SK-N-SH (cell line): ENCODE results near the gene TRIM29. TPM values are rescaled to one million over a fixed set of nuclear protein-coding genes. Genes with fewer than 3 reads are reported as not detected.

Source experiments
- CTCF ChIA-PET: fragments of 300-600, 350-600 bp; formaldehyde crosslinking; extraction: SDS; loops from one replicate; lab custom pipeline; 2021; lab: Yijun Ruan, JAX
- POLR2A ChIA-PET: fragments of 350-600 bp; sonication (Branson Sonifier 250); formaldehyde crosslinking; extraction: SDS; loops from one replicate; lab custom pipeline; 2020; ENCODE audit warnings: antibody characterized with exemption, inconsistent platforms; lab: Yijun Ruan, JAX
- DNase-seq: peaks from one replicate; pipeline ENCODE4 v3.0.0; 2012
- H2AFZ ChIP-seq: fragments of 200-600 bp; sonication (generic); 2 replicates; pipeline ENCODE4 v1.8.1; 2016; ENCODE audit warnings: antibody characterized with exemption, mild to moderate bottlenecking, low read depth
- H3F3A ChIP-seq: fragments of 200-600 bp; sonication (generic); replicated peaks from 2 replicates; pipeline ENCODE3; 2016; ENCODE audit warnings: antibody characterized with exemption, mild to moderate bottlenecking; ENCODE audit not compliant: insufficient read depth
- H3K27ac ChIP-seq, 2 experiments: fragments of 200-500 bp in 1 of 2; fragments of 200-600 bp in 1 of 2; sonication (Bioruptor generic) in 1 of 2; sonication (generic), shearing (Covaris generic) in 1 of 2; 2 replicates each; pipeline versions ENCODE4 v1.5.1 to v1.6.1; 2014 to 2016; ENCODE audit warnings: low read depth in 2 of 2, inconsistent platforms in 1 of 2, low read length in 1 of 2, mild to moderate bottlenecking in 1 of 2, mixed read lengths in 1 of 2
- H3K27me3 ChIP-seq: fragments of 200-600 bp; sonication (generic), shearing (Covaris generic); 2 replicates; pipeline ENCODE4 v1.6.1; 2016; ENCODE audit warnings: mixed run types; ENCODE audit not compliant: insufficient read depth
- H3K36me3 ChIP-seq, 2 experiments: fragments of 200-500 bp in 1 of 2; fragments of 200-600 bp in 1 of 2; sonication (Bioruptor generic) in 1 of 2; sonication (generic) in 1 of 2; replicated peaks in 1 of 2; 2 replicates each; pipeline versions ENCODE3 to v1.5.1; 2014 to 2016; ENCODE audit warnings: low read length in 1 of 2, mild to moderate bottlenecking in 1 of 2; ENCODE audit not compliant: insufficient read depth in 2 of 2, control insufficient read depth in 1 of 2
- H3K4me1 ChIP-seq, 2 experiments: fragments of 200-500 bp in 1 of 2; fragments of 200-600 bp in 1 of 2; sonication (Bioruptor generic) in 1 of 2; sonication (generic), shearing (Covaris generic) in 1 of 2; 2 replicates each; pipeline versions ENCODE4 v1.5.1 to v1.6.1; 2014 to 2016; ENCODE audit warnings: low read depth in 1 of 2, low read length in 1 of 2, mixed run types in 1 of 2; ENCODE audit not compliant: insufficient read depth in 2 of 2, control insufficient read depth in 1 of 2
- H3K4me2 ChIP-seq: fragments of 200-600 bp; sonication (generic), shearing (Covaris generic); 2 replicates; pipeline ENCODE4 v1.6.1; 2017; ENCODE audit warnings: mixed run types
- H3K4me3 ChIP-seq, 2 experiments: fragments of 200-500 bp in 1 of 2; fragments of 200-600 bp in 1 of 2; sonication (Bioruptor generic) in 1 of 2; sonication (generic), shearing (Covaris generic) in 1 of 2; 2 replicates each; pipeline versions ENCODE4 v1.5.1 to v1.8.1; 2014 to 2016; ENCODE audit warnings: low read depth in 2 of 2, inconsistent platforms in 1 of 2, low read length in 1 of 2, mild to moderate bottlenecking in 1 of 2, mixed read lengths in 1 of 2, moderate library complexity in 1 of 2
- H3K79me2 ChIP-seq: fragments of 200-600 bp; sonication (generic); 2 replicates; pipeline ENCODE4 v1.8.1; 2017; ENCODE audit warnings: mild to moderate bottlenecking; ENCODE audit not compliant: insufficient read depth
- H3K9ac ChIP-seq: fragments of 200-600 bp; sonication (generic); 2 replicates; pipeline ENCODE4 v1.6.1; 2017; ENCODE audit warnings: mixed run types
- H3K9me2 ChIP-seq: fragments of 200-600 bp; sonication (generic); 2 replicates; pipeline ENCODE4 v1.6.1; 2017; ENCODE audit warnings: mixed run types
- H3K9me3 ChIP-seq: fragments of 200-600 bp; sonication (generic); 2 replicates; pipeline ENCODE4 v1.6.1; 2017; ENCODE audit warnings: mixed run types, mild to moderate bottlenecking, moderate library complexity
- H4K20me1 ChIP-seq: fragments of 200-600 bp; sonication (generic); 2 replicates; pipeline ENCODE4 v1.6.1; 2017; ENCODE audit warnings: mild to moderate bottlenecking, mixed run types; ENCODE audit not compliant: insufficient read depth
- CHD2 ChIP-seq: fragments of 150-350 bp; IDR thresholded peaks from 2 replicates; pipeline ENCODE4 v1.6.1; 2018; ENCODE audit warnings: low read length; ENCODE audit not compliant: partially characterized antibody
- FOXJ3 ChIP-seq: sonication (generic); formaldehyde crosslinking; IDR thresholded peaks from 2 replicates; pipeline ENCODE4 v1.5.1; 2020; ENCODE audit warnings: mild to moderate bottlenecking, missing genetic modification reagents
- GATA2 ChIP-seq: sonication (generic); formaldehyde crosslinking; IDR thresholded peaks from 2 replicates; pipeline ENCODE4 v1.5.0; 2020; ENCODE audit warnings: mild to moderate bottlenecking, missing genetic modification reagents
- JUND ChIP-seq: IDR thresholded peaks from 2 replicates; pipeline ENCODE4 v1.4.0; 2012
- MEF2A ChIP-seq: IDR thresholded peaks from 2 replicates; pipeline ENCODE4 v1.4.0; 2012; ENCODE audit warnings: low read depth, borderline replicate concordance
- NRF1 ChIP-seq: IDR thresholded peaks from 2 replicates; pipeline ENCODE4 v1.6.1; 2012; ENCODE audit warnings: low read depth, mild to moderate bottlenecking, low read length
- RCOR1 ChIP-seq: fragments of 150-350 bp; IDR thresholded peaks from 2 replicates; pipeline ENCODE4 v1.6.1; 2017; ENCODE audit warnings: antibody characterized with exemption, low read length
- RFX5 ChIP-seq: IDR thresholded peaks from 2 replicates; pipeline ENCODE4 v1.6.1; 2012; ENCODE audit warnings: mild to moderate bottlenecking, improper control_type of control experiment, low read length
- RXRA ChIP-seq: IDR thresholded peaks from 2 replicates; pipeline ENCODE4 v1.4.0; 2012; ENCODE audit warnings: low read depth, mild to moderate bottlenecking, borderline replicate concordance
- TCF12 ChIP-seq: IDR thresholded peaks from 2 replicates; pipeline ENCODE4 v1.4.0; 2012
- YY1 ChIP-seq: IDR thresholded peaks from 2 replicates; pipeline ENCODE4 v1.4.0; 2012; ENCODE audit warnings: low read depth, mild to moderate bottlenecking
- WGBS: methylation state at CpG from one replicate; pipeline ENCODE4 v1.1.6; 2017; ENCODE audit warnings: low lambda C conversion rate; 5-methylcytosine and 5-hydroxymethylcytosine counted together
- polyA plus RNA-seq, 3 experiments: library from polyadenylated mRNA; depleted of rRNA; stranded (reverse); fragments of >200 nt; gene quantifications; 2 replicates each; pipeline ENCODE4 v1.2.3, GENCODE V29; 2012
- TF ChIP-seq, protein P1 (sequence below): IDR thresholded peaks from 2 replicates; pipeline ENCODE4 v1.4.0; 2012; ENCODE audit warnings: low read depth, borderline replicate concordance
- TF ChIP-seq, protein P2 (sequence below): fragments of 200-600 bp; sonication (generic); IDR thresholded peaks from 2 replicates; pipeline ENCODE4 v1.6.1; 2017; ENCODE audit warnings: antibody characterized with exemption, mild to moderate bottlenecking, moderate library complexity
- TF ChIP-seq, protein P3 (sequence below): fragments of 150-350 bp; IDR thresholded peaks from 2 replicates; pipeline ENCODE4 v1.6.1; 2016; ENCODE audit warnings: mild to moderate bottlenecking, low read depth, low read length
- TF ChIP-seq, protein P4 (sequence below): fragments of 150-350 bp; IDR thresholded peaks from 2 replicates; pipeline ENCODE4 v1.6.1; 2017; ENCODE audit warnings: antibody characterized with exemption, low read length, low read depth, borderline replicate concordance

TRIM29 gene
- polyA plus RNA-seq, 1 of the 3 experiments (the other 2 are of a cell fraction): 0.03 TPM

DNA sequence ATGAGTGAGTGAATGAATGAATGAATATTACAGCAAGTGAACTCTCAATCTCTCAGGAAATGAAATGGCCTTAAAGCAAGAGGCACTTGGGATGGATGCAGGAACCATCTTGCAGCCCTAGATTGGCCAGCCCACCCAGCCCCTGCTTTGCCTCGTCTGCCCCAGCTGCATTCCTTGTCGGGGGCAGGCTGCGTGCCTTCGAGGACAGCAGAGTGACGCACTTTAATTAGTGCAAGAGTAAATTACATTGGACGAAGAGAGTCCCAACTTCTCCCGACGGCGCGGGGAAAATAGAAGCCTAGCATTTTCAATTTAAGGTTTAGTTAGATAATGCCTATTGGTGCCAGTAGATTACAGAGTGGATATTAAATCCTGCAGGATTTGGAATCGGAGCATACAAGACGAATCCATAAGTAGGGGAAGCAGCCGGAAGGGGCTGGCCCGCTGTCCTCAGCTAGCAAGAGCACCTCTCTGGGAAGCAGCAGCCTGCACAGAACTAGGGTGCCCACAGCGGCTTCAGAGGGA is 33.8 kb downstream of the TRIM29 start:
- TF ChIP-seq RFX5 (no peak), MEF2A (no peak), CHD2 (no peak), RXRA (no peak), GATA2 (CRISPR knock-in tag) (no peak), JUND (no peak), NRF1 (no peak), TCF12 (no peak), YY1 (no peak), FOXJ3 (CRISPR knock-in tag) (no peak), RCOR1 (no peak)
- TF ChIP-seq, protein P1, sequence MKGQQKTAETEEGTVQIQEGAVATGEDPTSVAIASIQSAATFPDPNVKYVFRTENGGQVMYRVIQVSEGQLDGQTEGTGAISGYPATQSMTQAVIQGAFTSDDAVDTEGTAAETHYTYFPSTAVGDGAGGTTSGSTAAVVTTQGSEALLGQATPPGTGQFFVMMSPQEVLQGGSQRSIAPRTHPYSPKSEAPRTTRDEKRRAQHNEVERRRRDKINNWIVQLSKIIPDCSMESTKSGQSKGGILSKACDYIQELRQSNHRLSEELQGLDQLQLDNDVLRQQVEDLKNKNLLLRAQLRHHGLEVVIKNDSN: no peak
- TF ChIP-seq, protein P2, sequence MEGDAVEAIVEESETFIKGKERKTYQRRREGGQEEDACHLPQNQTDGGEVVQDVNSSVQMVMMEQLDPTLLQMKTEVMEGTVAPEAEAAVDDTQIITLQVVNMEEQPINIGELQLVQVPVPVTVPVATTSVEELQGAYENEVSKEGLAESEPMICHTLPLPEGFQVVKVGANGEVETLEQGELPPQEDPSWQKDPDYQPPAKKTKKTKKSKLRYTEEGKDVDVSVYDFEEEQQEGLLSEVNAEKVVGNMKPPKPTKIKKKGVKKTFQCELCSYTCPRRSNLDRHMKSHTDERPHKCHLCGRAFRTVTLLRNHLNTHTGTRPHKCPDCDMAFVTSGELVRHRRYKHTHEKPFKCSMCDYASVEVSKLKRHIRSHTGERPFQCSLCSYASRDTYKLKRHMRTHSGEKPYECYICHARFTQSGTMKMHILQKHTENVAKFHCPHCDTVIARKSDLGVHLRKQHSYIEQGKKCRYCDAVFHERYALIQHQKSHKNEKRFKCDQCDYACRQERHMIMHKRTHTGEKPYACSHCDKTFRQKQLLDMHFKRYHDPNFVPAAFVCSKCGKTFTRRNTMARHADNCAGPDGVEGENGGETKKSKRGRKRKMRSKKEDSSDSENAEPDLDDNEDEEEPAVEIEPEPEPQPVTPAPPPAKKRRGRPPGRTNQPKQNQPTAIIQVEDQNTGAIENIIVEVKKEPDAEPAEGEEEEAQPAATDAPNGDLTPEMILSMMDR: no peak
- TF ChIP-seq, protein P3, sequence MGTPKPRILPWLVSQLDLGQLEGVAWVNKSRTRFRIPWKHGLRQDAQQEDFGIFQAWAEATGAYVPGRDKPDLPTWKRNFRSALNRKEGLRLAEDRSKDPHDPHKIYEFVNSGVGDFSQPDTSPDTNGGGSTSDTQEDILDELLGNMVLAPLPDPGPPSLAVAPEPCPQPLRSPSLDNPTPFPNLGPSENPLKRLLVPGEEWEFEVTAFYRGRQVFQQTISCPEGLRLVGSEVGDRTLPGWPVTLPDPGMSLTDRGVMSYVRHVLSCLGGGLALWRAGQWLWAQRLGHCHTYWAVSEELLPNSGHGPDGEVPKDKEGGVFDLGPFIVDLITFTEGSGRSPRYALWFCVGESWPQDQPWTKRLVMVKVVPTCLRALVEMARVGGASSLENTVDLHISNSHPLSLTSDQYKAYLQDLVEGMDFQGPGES: no peak
- TF ChIP-seq, protein P4, sequence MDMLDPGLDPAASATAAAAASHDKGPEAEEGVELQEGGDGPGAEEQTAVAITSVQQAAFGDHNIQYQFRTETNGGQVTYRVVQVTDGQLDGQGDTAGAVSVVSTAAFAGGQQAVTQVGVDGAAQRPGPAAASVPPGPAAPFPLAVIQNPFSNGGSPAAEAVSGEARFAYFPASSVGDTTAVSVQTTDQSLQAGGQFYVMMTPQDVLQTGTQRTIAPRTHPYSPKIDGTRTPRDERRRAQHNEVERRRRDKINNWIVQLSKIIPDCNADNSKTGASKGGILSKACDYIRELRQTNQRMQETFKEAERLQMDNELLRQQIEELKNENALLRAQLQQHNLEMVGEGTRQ: no peak
- Histone ChIP-seq H3K9ac (no peak overlapping the region), H3K9me2 (no peaks in the 10 kb centered on the region), H3F3A (no peaks in the 10 kb centered on the region), H3K4me1 (peaks cover 0 to 52% of the 10 kb centered on the region in 2 experiments; a peak in 1 of 4 replicates), H3K27me3 (peaks cover 17% of the 10 kb centered on the region; the same call in 1 of the 2 replicates), H2AFZ (no peak overlapping the region), H3K9me3 (no peaks in the 10 kb centered on the region), H4K20me1 (no peaks in the 10 kb centered on the region), H3K4me2 (no peak overlapping the region), H3K79me2 (no peaks in the 10 kb centered on the region), H3K27ac (no peak overlapping the region), H3K4me3 (no peak overlapping the region), H3K36me3 (no peaks in the 10 kb centered on the region)
- ChIA-PET POLR2A (no interaction called here), CTCF (interaction anchor here (1.1 to 1.6 kb wide), 4 partner anchors 10 to 375 kb away, joined by 3 to 7 read pairs (median 4); no protein-coding TSS in a partner anchor)
- no peak for DNase-seq
- WGBS: 80% methylated on average over 15 of the region's 15 CpGs
